ENCODE results near the gene TMEM212.

Gene TMEM212

DNA sequence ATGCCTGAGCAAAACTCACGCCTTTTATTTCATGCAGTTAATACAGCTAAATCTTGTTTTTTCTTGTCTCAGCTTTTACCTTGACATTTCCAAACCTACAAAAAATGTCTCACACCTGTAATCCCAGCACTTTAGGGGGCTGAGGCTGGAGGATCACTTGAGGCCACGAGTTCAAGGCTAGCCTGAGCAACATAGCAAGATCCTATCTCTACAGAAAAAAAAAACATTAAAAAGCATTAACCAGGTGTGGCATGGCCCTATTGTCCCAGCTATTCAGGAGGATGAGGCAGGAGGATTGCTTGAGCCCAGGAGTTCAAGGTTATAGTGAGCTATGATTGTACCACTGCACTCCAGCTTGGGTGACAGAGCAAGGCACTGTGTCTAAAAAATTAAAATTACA lies 3.9 kb upstream of the TMEM212 start:
- no peak overlapping the region for H3K4me3 ChIP-seq (replicated peaks; ENCODE audit: low read depth, low read length)
- no peak for DNase-seq (ENCODE audit: extremely low read depth, low read depth)
- TF ChIP-seq, protein P1, sequence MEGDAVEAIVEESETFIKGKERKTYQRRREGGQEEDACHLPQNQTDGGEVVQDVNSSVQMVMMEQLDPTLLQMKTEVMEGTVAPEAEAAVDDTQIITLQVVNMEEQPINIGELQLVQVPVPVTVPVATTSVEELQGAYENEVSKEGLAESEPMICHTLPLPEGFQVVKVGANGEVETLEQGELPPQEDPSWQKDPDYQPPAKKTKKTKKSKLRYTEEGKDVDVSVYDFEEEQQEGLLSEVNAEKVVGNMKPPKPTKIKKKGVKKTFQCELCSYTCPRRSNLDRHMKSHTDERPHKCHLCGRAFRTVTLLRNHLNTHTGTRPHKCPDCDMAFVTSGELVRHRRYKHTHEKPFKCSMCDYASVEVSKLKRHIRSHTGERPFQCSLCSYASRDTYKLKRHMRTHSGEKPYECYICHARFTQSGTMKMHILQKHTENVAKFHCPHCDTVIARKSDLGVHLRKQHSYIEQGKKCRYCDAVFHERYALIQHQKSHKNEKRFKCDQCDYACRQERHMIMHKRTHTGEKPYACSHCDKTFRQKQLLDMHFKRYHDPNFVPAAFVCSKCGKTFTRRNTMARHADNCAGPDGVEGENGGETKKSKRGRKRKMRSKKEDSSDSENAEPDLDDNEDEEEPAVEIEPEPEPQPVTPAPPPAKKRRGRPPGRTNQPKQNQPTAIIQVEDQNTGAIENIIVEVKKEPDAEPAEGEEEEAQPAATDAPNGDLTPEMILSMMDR (IDR thresholded peaks at IDR 0.05; ENCODE audit: low read depth, low read length, missing control alignments), result no peak

DNA sequence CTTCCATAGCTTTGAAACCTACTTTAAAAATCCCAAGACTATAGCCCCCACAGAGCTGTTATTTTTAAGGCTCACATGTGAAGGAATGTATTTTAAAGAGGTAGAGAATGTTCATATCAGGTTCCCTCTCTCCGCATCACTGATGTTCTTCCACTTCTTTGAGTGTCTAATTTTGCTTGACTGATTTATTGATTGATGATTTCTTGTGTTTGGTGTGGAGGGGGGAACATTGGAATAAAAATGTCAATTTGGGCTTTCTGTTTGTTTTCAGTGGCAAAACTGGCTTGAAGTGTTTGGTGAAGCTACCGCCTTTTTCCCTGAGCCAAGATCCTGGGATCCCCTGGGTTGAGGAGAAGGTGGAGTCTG lies 2.7 kb upstream of the TMEM212 start:
- H3K4me3 ChIP-seq (replicated peaks; ENCODE audit: low read depth, low read length), result no peak overlapping the region
- TF ChIP-seq, protein P1 (IDR thresholded peaks at IDR 0.05; ENCODE audit: low read depth, low read length, missing control alignments), result no peak
- no peak for DNase-seq (ENCODE audit: extremely low read depth, low read depth)

DNA sequence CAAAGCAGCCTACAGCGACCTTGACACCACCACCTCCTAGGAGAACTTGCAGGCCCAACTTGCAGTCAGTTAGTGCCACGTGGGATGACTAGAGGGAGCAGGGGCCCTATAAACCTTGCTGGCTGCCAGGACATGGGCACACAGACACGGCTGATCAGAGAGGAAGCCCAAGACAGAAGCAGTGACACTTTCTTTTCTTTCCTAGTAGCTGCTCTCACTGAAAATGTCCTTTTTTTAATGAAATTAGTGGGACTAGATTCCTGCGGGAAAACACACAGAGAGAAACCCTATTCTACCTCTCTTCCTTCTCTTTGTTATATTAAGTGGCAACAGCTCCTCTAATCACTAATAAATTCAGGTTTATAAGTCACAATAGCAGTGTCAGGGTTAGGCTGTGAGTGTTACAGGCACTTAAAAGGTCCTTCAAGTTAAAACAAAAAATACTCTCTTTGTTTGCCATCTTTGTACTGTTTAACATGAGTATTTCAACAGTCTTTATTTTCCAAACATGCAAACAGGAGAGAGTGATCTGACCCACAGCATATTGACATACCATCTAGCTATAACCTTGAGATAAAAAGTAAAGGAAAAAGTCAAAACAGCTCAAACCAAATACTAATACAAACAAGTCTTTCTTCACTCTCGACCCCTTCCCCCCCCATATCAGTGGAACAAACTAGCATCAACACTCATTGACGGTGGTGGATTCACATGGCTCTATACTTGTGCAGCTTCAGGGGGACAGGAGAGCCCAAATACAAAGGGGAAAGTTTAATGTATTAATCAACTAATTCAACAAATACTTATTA lies 2.1 kb upstream of the TMEM212 start:
- TF ChIP-seq, protein P1 (IDR thresholded peaks at IDR 0.05; ENCODE audit: low read depth, low read length, missing control alignments), result no peak
- DNase-seq (ENCODE audit: extremely low read depth, low read depth), result no peak

DNA sequence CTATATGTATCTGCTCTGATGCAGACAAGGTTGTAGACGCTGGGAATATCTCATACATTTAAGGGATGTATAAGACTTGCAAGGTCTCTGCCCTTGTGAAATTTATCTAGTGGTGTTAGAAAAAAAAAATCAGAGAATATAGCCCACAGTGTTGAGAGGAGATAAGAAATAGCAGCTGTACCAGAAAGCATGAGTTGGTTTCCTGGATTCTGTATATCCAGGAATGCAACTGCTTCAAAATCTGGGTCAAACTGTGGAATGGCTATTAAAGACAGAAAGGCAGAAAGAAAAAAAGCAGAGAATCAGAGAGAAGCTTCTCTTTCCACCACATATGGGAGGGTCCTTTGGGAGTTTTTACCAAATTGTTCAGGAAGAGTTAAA lies 1.5 kb upstream of the TMEM212 start:
- no peak for DNase-seq (ENCODE audit: extremely low read depth, low read depth)
- TF ChIP-seq, protein P1 (IDR thresholded peaks at IDR 0.05; ENCODE audit: low read depth, low read length, missing control alignments), result no peak
- H3K4me3 ChIP-seq (replicated peaks; ENCODE audit: low read depth, low read length), result no peak overlapping the region

More for the DNA sequence above, 2.1 kb upstream of the TMEM212 start:
- H3K4me3 ChIP-seq (replicated peaks; ENCODE audit: low read depth, low read length), result no peak overlapping the region

DNA sequence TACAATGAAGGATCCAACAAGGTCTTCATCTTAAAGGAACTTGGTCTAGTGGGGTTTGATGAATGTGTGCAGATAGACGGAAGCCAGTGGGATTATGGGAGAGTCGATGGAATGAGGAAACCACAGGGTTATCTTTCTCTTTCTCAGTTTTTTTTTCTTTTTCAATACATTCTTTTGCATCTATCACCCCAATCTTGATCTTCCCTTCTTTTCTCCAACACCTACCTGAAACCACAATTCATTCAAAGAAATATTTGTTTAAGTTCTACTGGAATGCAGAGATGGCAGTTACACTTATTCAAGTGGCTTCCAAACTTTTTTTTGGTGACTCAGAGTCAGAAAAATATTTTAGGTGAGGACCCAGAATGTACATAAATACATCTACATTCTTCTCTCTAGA lies 1.7 kb downstream of the TMEM212 start:
- TF ChIP-seq, protein P1 (IDR thresholded peaks at IDR 0.05; ENCODE audit: low read depth, low read length, missing control alignments), result no peak
- no peak for DNase-seq (ENCODE audit: extremely low read depth, low read depth)
- H3K4me3 ChIP-seq (replicated peaks; ENCODE audit: low read depth, low read length), result no peak overlapping the region

DNA sequence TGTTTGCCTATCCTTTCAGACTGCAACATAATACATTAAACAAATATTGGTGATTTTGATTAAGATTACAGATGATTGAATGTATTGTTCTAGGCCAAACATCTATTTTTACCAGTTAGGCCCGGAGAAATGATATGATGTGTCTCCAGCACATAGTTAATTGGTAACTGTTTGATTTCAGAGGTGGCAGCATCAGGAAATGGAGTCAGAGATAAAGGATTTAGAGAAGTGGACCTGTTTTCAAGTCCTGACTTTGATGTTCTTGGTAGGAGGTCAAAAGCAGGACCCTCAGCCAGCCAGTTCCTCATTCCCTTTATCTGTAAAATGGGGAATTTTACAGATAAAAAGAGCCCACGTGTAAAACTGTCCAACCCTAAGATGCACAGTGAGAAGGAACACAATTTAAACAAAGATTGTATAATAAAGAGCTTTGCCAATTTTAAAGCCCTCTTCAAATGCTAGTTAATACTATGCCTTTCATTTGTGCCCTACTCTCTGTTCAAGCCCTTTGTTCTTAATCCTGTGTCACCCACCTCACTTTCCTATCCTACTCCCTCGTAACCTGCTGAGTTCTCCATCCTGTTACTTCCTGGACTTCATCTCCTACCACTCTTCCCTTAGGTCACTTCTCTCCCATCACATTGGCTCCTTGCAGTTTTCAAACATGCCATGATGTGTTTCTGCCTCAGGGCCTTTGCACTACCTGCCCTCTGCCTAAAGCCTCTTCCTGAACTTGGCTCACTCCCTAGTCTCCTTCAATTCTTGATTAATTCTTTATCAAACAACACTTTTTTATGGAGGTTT lies 2.5 kb downstream of the TMEM212 start:
- no peak for DNase-seq (ENCODE audit: extremely low read depth, low read depth)
- H3K4me3 ChIP-seq (replicated peaks; ENCODE audit: low read depth, low read length), result no peak overlapping the region
- TF ChIP-seq, protein P1 (IDR thresholded peaks at IDR 0.05; ENCODE audit: low read depth, low read length, missing control alignments), result no peak
